H1 (cell line): ENCODE data around the gene CRTAP. TPM values are rescaled to one million over a fixed set of nuclear protein-coding genes. Genes with fewer than 3 reads are reported as not detected.
"Not testable (repeated sequence)": the region's sequence is repeated elsewhere in the genome, so short reads cannot be mapped to it uniquely, and the experiment has no call there.

Experiments
- CTCF ChIA-PET: fragments of 300-600 bp; sonication (Branson Sonifier 250); formaldehyde crosslinking; loops from one replicate; lab custom pipeline; 2021; ENCODE audit not compliant: partially characterized antibody; lab: Charles Lee
- POLR2A ChIA-PET: fragments of 300-600 bp; sonication (Branson Sonifier 250); formaldehyde crosslinking; loops from one replicate; lab custom pipeline; 2021; ENCODE audit warnings: inconsistent platforms; ENCODE audit not compliant: partially characterized antibody; lab: Charles Lee
- DNase-seq, 2 experiments: peaks; one replicate each; pipeline versions ENCODE4 v3.0.0 to v3.0.0-alpha.2; 2010 to 2022; ENCODE audit warnings: low spot score in 2 of 2, low read depth in 1 of 2, mixed read lengths in 1 of 2
- FAIRE-seq: peaks from 2 replicates; lab custom pipeline; 2011; peaks lifted over from hg19 to GRCh38; lab: Jason Lieb, UNC
- H2AFZ ChIP-seq: 2 replicates; pipeline ENCODE4 v1.8.1; 2012; ENCODE audit warnings: low read length, inconsistent platforms
- H2AK5ac ChIP-seq: 2 replicates; pipeline ENCODE4 v1.6.1; 2013; ENCODE audit warnings: low read depth, low read length
- H2BK120ac ChIP-seq: replicated peaks from 2 replicates; pipeline ENCODE3; 2013; ENCODE audit warnings: low read depth, low read length, inconsistent platforms
- H2BK12ac ChIP-seq: 2 replicates; pipeline ENCODE4 v1.6.1; 2013; ENCODE audit warnings: low read depth, low read length
- H2BK15ac ChIP-seq: 2 replicates; pipeline ENCODE4 v1.6.1; 2013; ENCODE audit warnings: low read length
- H2BK20ac ChIP-seq: 2 replicates; pipeline ENCODE4 v1.6.1; 2013; ENCODE audit warnings: low read length
- H2BK5ac ChIP-seq: 2 replicates; pipeline ENCODE4 v1.6.1; 2013; ENCODE audit warnings: low read depth, low read length
- H3K14ac ChIP-seq: 2 replicates; pipeline ENCODE4 v1.6.1; 2013; ENCODE audit warnings: inconsistent platforms; ENCODE audit not compliant: insufficient read length
- H3K18ac ChIP-seq: 2 replicates; pipeline ENCODE4 v1.6.1; 2013; ENCODE audit warnings: low read length; ENCODE audit errors: extremely low read depth
- H3K23ac ChIP-seq: 2 replicates; pipeline ENCODE4 v1.6.1; 2013; ENCODE audit warnings: inconsistent platforms; ENCODE audit not compliant: insufficient read length
- H3K23me2 ChIP-seq: 2 replicates; pipeline ENCODE4 v1.6.1; 2013; ENCODE audit warnings: low read depth, low read length
- H3K27ac ChIP-seq: 2 replicates; pipeline ENCODE4 v1.6.1; 2011; ENCODE audit warnings: low read depth, low read length, inconsistent platforms
- H3K27me3 ChIP-seq, 4 experiments: replicated peaks in 1 of 4; 1 replicate in 1 of 4; 2 replicates in 3 of 4; pipeline versions ENCODE4 v1.6.1 to v1.8.1; 2011 to 2013; ENCODE audit warnings: low read length in 3 of 4, mild to moderate bottlenecking in 3 of 4, inconsistent platforms in 2 of 4, mixed read lengths in 2 of 4, moderate library complexity in 1 of 4; ENCODE audit not compliant: control insufficient read depth in 3 of 4, insufficient read depth in 3 of 4; ENCODE audit errors: extremely low read depth in 1 of 4
- H3K36me3 ChIP-seq, 4 experiments: 2 replicates each; pipeline versions ENCODE4 v1.6.1 to v1.8.1; 2011 to 2013; ENCODE audit warnings: mild to moderate bottlenecking in 4 of 4, low read length in 3 of 4, moderate library complexity in 2 of 4, control low read depth in 1 of 4, inconsistent platforms in 1 of 4; ENCODE audit not compliant: insufficient read depth in 4 of 4, control insufficient read depth in 2 of 4
- H3K4ac ChIP-seq: replicated peaks from 2 replicates; pipeline ENCODE3; 2013; ENCODE audit warnings: low read length, low read depth, mixed read lengths, inconsistent platforms; ENCODE audit not compliant: insufficient read length
- H3K4me1 ChIP-seq, 4 experiments: replicated peaks in 1 of 4; 1 replicate in 1 of 4; 2 replicates in 3 of 4; pipeline versions ENCODE4 v1.6.1 to v1.8.1; 2011 to 2013; ENCODE audit warnings: low read length in 3 of 4, inconsistent platforms in 2 of 4, mixed read lengths in 1 of 4; ENCODE audit not compliant: insufficient read depth in 4 of 4, control insufficient read depth in 3 of 4
- H3K4me2 ChIP-seq, 2 experiments: 2 replicates each; pipeline versions ENCODE4 v1.6.1 to v1.8.1; 2011 to 2013; ENCODE audit warnings: low read depth in 2 of 2, low read length in 2 of 2, control low read depth in 1 of 2, inconsistent platforms in 1 of 2, mild to moderate bottlenecking in 1 of 2; ENCODE audit not compliant: insufficient read depth in 1 of 2
- H3K4me3 ChIP-seq, 4 experiments: fragments of 200-600, 300-600 bp in 1 of 4; sonication (generic), shearing (Covaris generic), sonication (Bioruptor Twin) in 1 of 4; 2 replicates each; pipeline versions ENCODE4 v1.5.1 to v1.8.1; 2011 to 2016; ENCODE audit warnings: low read length in 4 of 4, low read depth in 3 of 4, control low read depth in 2 of 4, inconsistent platforms in 2 of 4, mild to moderate bottlenecking in 2 of 4, mixed read lengths in 1 of 4, moderate library complexity in 1 of 4; ENCODE audit not compliant: insufficient read depth in 2 of 4; ENCODE audit errors: extremely low read depth in 1 of 4
- H3K56ac ChIP-seq: replicated peaks from 2 replicates; pipeline ENCODE3; 2013; ENCODE audit warnings: low read depth, mild to moderate bottlenecking, mixed read lengths, low read length, inconsistent platforms; ENCODE audit not compliant: insufficient read length
- H3K79me1 ChIP-seq: 2 replicates; pipeline ENCODE4 v1.6.1; 2013; ENCODE audit warnings: low read depth, low read length, control low read depth
- H3K79me2 ChIP-seq, 2 experiments: 2 replicates each; pipeline versions ENCODE4 v1.6.1 to v1.8.1; 2012 to 2013; ENCODE audit warnings: low read length in 2 of 2, mild to moderate bottlenecking in 2 of 2, inconsistent platforms in 1 of 2; ENCODE audit not compliant: insufficient read depth in 2 of 2, control insufficient read depth in 1 of 2
- H3K9ac ChIP-seq, 4 experiments: replicated peaks in 1 of 4; 1 replicate in 1 of 4; 2 replicates in 3 of 4; pipeline versions ENCODE4 v1.6.1 to v1.8.1; 2011 to 2013; ENCODE audit warnings: low read depth in 3 of 4, low read length in 3 of 4, control low read depth in 2 of 4, mild to moderate bottlenecking in 2 of 4, moderate library complexity in 2 of 4, inconsistent platforms in 1 of 4; ENCODE audit errors: extremely low read depth in 1 of 4
- H3K9me3 ChIP-seq, 2 experiments: 2 replicates each; pipeline versions ENCODE4 v1.6.1 to v1.8.1; 2012 to 2013; ENCODE audit warnings: mild to moderate bottlenecking in 2 of 2, moderate library complexity in 2 of 2, control low read depth in 1 of 2, inconsistent platforms in 1 of 2, low read depth in 1 of 2, low read length in 1 of 2, mixed read lengths in 1 of 2; ENCODE audit not compliant: insufficient read depth in 2 of 2
- H4K20me1 ChIP-seq, 2 experiments: replicated peaks in 1 of 2; 2 replicates each; pipeline versions ENCODE3 to v1.8.1; 2011 to 2013; ENCODE audit warnings: inconsistent platforms in 2 of 2, low read length in 2 of 2, mild to moderate bottlenecking in 1 of 2; ENCODE audit not compliant: insufficient read depth in 2 of 2, control insufficient read depth in 1 of 2
- H4K5ac ChIP-seq: 2 replicates; pipeline ENCODE4 v1.6.1; 2013; ENCODE audit warnings: low read length, low read depth, mixed read lengths, inconsistent platforms; ENCODE audit not compliant: insufficient read length
- H4K8ac ChIP-seq: 2 replicates; pipeline ENCODE4 v1.8.0; 2013; ENCODE audit warnings: mild to moderate bottlenecking, moderate library complexity, low read length, inconsistent platforms; ENCODE audit not compliant: insufficient read depth; ENCODE audit errors: extremely low read depth
- H4K91ac ChIP-seq: replicated peaks from 2 replicates; pipeline ENCODE3; 2013; ENCODE audit warnings: low read length, mixed read lengths, inconsistent platforms; ENCODE audit not compliant: insufficient read length
- BCL11A ChIP-seq, 2 experiments: IDR thresholded peaks; one replicate each; pipeline ENCODE4 v1.6.1; 2011; ENCODE audit warnings: low read depth in 2 of 2, low read length in 2 of 2, mild to moderate bottlenecking in 2 of 2
- CTBP2 ChIP-seq: IDR thresholded peaks from 2 replicates; pipeline ENCODE4 v1.7.0; 2011; ENCODE audit warnings: borderline replicate concordance, mild to moderate bottlenecking, moderate library complexity, mixed read lengths, low read length; ENCODE audit not compliant: insufficient read depth, insufficient read length
- EP300 ChIP-seq, 2 experiments: IDR thresholded peaks; 1 replicate in 1 of 2; 2 replicates in 1 of 2; pipeline ENCODE4 v1.6.1; 2011 to 2012; ENCODE audit warnings: low read depth in 2 of 2, low read length in 2 of 2, mild to moderate bottlenecking in 2 of 2, borderline replicate concordance in 1 of 2, inconsistent platforms in 1 of 2, moderate library complexity in 1 of 2
- KDM1A ChIP-seq: fragments of 200-600, 300-600 bp; sonication (generic); IDR thresholded peaks from 2 replicates; pipeline ENCODE4 v1.7.1; 2016; ENCODE audit warnings: mild to moderate bottlenecking, low read length, borderline replicate concordance
- SUZ12 ChIP-seq: fragments of 200-600 bp; sonication (generic); IDR thresholded peaks from 2 replicates; pipeline ENCODE4 v1.6.1; 2012; ENCODE audit warnings: mild to moderate bottlenecking, inconsistent platforms, low read length, moderate library complexity, mixed read lengths
- WGBS, 2 experiments: shearing (Covaris generic) in 1 of 2; methylation state at CpG; one replicate each; pipeline versions ENCODE4 v1.1.6 to v1.1.7; 2013 to 2015; ENCODE audit warnings: low lambda C conversion rate in 2 of 2, mixed read lengths in 2 of 2, inconsistent platforms in 1 of 2, low coverage in 1 of 2, missing lambda C conversion rate in 1 of 2; ENCODE audit not compliant: insufficient replicate concordance in 2 of 2, insufficient coverage in 1 of 2, insufficient read length in 1 of 2; ENCODE audit errors: extremely low coverage in 1 of 2, missing lambda C conversion rate in 1 of 2; 5-methylcytosine and 5-hydroxymethylcytosine counted together
- polyA plus RNA-seq, 7 experiments: library from polyadenylated mRNA; depleted of rRNA in 3 of 7; stranded (reverse) in 5 of 7; unstranded in 2 of 7; fragments of >200 nt in 5 of 7; fragments of 200-250 nt in 2 of 7; gene quantifications; 1 replicate in 5 of 7; 2 replicates in 1 of 7; 4 replicates in 1 of 7; pipeline versions ENCODE4 v1.2.1 to v1.2.3, GENCODE V29; 2011 to 2013; ENCODE audit warnings: missing spikeins in 2 of 7, mixed read lengths in 2 of 7
- total RNA-seq: library from RNA; stranded (reverse); fragmentation: NEBNext Ultra II Directional; extraction: Animal tissue kit (Norgen Biotek cat#: 25700); gene quantifications from 2 replicates; pipeline ENCODE4 v1.2.1, GENCODE V29; 2021

Gene CRTAP
- total and polyA plus RNA-seq, 2 of the 8 experiments (the other 6 are each of a cell fraction or from before 2014, with no cell fraction given), result 159 to 188 TPM

GRCh38 chr3:33067484-33067883 lies 46.3 kb upstream of the CRTAP start (continued):
- TF ChIP-seq KDM1A (no peak), EP300 (IDR thresholded peaks at IDR 0.05; ENCODE audit: borderline replicate concordance in 1 of 2, low read depth in 2 of 2, low read length in 2 of 2) (no peak), CTBP2 (no peak), BCL11A (IDR thresholded peaks at IDR 0.05; ENCODE audit: low read depth in 2 of 2, low read length in 2 of 2) (no peak), SUZ12 (no peak)

DNA sequence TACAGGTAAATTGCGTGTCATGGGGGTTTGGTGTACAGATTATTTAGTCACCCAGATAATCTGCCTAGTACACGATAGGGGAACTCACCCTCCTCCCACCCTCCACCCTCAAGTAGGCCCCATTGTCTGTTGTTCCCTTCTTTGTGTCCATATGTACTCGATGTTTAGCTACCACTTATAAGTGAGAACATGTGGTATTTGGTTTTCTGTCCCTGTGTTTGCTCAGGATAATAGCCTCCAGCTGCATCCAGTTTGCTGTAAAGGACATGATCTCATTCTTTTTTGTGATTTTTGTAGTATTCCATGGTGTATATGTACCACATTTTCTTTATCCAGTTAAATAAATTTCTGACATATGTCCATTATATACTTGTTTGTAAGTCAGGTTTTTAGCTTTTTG lies 44.0 kb upstream of the CRTAP start:
- WGBS, 2 experiments, result 98% methylated on average over 3 of the region's 3 CpGs; no CpG with 5 or more reads in 1 of the 2 experiments

More for the DNA sequence above, 44.0 kb upstream of the CRTAP start:
- not testable (repeated sequence) for H3K36me3 ChIP-seq, H3K18ac ChIP-seq, H2BK15ac ChIP-seq, H3K9me3 ChIP-seq, H2AFZ ChIP-seq, H3K23ac ChIP-seq, H3K9ac ChIP-seq, H3K14ac ChIP-seq, H4K91ac ChIP-seq, H4K20me1 ChIP-seq, H4K5ac ChIP-seq, H3K79me2 ChIP-seq, H2BK5ac ChIP-seq, H3K27ac ChIP-seq, H3K4me1 ChIP-seq, H4K8ac ChIP-seq, H3K27me3 ChIP-seq, H2BK120ac ChIP-seq, H3K23me2 ChIP-seq, H3K4ac ChIP-seq, FAIRE-seq, H2AK5ac ChIP-seq, H2BK20ac ChIP-seq, H3K79me1 ChIP-seq, DNase-seq, H3K56ac ChIP-seq, H2BK12ac ChIP-seq, H3K4me3 ChIP-seq, H3K4me2 ChIP-seq
- ChIA-PET CTCF (interaction anchor here (1.0 to 2.7 kb wide), 6 partner anchors 8 to 123 kb away, joined by 3 to 9 read pairs (median 6); no protein-coding TSS in a partner anchor), POLR2A (interaction anchor here (1.0 to 2.2 kb wide), 2 partner anchors 9 to 36 kb away, joined by 3 to 6 read pairs; no protein-coding TSS in a partner anchor)
